ENCODE data around the gene TXNDC2.
"Not testable (repeated sequence)": the region's sequence is repeated elsewhere in the genome, so short reads cannot be mapped to it uniquely, and the experiment has no call there.

TXNDC2 gene

DNA sequence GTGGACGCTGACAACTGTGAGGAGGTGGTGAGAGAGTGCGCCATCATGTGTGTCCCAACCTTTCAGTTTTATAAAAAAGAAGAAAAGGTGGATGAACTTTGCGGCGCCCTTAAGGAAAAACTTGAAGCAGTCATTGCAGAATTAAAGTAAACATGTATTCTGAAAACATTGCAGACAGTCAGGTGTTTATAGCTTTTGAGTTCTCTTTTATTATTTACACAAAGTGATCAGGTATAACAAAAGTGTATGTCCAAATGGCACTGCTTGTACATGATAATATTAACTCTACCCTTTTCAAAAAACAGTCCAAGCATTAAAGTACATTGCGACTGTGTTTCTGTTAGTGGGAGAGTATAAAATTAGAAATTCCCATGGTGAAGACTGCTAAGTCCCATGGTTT lies 2.2 kb downstream of the TXNDC2 start:
- no peak for DNase-seq

DNA sequence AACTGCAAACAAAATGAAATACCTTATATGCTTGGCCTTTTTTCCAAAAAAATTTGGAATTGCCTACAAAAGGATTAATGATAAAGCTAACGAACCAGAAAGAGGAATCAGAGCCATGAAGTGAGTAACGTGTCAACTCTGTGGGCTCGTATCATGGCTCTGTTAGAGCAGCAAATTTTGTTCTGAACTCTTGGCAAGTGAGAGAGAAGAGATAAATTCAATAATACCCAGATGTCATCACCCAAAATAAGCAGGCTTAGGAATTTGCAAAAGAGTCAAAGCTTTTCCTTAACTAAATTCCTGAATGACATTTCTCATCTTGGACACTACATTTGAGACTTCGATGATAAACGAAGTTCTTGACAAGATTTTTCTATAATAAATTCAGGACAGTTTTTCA lies 4.4 kb downstream of the TXNDC2 start:
- no peak for DNase-seq

DNA sequence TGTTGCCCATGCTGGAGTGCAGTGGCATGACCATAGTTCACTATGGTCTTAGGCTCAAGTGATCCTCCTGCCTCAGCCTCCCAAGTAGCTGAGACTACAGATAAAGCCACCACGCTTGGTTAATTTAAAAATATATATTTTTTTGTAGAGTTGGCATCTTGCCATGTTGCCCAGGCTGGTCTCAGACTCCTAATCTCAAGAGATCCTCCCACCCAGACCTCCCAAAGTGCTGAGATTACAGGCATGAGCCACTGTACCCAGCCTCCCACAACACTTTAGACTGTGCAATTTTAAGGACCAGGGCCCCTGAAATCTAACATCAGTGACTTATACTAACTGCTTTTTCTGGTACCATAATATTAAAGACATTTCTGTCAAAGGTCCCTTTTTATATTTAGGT lies 5.2 kb downstream of the TXNDC2 start:
- DNase-seq, result no peak

DNA sequence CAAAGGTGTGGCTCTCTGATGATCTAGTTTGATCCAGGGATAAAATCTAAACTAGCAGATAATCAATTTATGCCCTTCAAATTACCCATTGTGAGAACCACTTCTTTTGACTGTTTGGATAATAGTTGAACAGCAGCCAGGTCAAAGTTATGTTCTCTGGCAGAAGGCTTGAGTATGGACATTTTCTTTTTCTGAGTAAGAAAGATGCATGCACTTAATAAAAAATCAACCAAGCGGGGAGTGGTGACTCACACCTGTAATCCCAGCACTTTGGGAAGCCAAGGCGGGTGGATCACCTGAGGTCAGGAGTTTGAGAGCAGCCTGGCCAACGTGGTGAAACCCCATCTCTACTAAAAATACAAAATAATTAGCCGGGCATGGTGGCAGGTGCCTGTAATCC lies 5.7 kb downstream of the TXNDC2 start:
- DNase-seq, result not testable (repeated sequence)

DNA sequence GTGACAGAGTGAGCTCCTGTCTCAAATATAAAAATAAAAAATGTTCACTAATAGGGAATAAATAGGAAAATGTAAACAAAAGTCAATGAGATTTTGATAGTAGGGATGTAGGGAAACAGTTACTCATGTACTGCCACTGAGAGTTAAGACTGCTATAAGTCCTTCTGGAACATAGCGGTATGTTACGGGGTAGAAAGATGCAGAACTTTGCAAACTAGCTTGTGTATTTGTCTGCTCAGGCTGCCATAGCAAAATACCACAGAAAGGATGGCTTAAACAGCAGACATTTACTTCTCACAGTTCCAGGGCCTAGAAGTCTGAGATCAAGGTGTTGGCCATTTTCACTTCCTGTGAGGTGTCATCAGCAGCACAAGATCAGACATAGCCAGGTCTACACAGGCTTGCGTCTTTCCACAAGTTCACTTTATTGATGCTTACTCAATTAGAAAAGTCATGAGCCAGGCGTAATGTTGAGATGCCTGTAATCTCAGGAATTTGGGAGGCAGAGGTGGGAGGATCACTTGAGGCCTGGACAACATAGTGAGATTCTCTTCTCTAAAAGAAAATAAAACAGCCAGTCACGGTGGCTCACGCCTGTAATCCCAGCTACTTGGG lies 8.8 kb downstream of the TXNDC2 start:
- DNase-seq, result no peak

DNA sequence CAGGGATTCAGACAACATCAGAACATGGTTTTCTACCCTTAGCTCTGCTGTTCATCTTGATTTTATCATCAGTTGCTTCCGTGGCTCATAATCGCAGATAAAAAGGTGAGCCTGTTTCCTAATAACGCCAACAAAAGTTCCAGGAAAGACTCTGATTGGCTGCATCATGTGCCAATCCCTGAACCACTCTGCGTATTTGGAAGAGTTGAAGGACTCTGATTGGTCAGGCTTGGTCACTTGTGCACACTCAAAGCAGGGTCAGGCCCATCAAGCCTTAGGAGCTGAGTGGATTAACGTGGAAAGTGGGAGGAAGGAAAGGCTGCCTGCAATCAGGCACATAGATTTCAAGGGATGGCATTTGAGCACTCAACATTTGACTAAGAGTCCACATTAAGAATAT lies 11.4 kb downstream of the TXNDC2 start:
- DNase-seq, result no peak

DNA sequence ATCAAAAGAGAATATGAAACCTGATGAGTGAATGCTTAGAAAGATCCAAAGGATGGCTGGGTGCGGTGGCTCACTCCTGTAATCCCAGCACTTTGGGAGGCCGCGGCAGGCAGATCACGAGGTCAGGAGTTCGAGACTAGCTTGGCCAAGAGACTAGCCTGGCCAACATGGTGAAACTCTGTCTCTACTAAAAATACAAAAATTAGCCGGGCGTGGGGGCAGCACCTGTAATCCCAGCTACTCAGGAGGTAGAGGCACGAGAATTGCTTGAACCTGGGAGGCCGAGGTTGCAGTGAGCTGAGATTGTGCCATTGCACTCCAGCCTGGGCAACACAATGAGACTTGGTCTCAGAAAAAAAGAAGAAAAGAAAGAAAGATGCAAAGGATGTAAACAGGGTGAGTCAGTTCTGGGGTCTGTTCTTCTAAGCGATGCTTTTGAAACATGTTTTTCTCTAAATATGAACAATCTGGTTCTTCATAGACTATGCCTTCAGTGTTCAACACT lies 12.1 kb downstream of the TXNDC2 start:
- DNase-seq, result not testable (repeated sequence)

DNA sequence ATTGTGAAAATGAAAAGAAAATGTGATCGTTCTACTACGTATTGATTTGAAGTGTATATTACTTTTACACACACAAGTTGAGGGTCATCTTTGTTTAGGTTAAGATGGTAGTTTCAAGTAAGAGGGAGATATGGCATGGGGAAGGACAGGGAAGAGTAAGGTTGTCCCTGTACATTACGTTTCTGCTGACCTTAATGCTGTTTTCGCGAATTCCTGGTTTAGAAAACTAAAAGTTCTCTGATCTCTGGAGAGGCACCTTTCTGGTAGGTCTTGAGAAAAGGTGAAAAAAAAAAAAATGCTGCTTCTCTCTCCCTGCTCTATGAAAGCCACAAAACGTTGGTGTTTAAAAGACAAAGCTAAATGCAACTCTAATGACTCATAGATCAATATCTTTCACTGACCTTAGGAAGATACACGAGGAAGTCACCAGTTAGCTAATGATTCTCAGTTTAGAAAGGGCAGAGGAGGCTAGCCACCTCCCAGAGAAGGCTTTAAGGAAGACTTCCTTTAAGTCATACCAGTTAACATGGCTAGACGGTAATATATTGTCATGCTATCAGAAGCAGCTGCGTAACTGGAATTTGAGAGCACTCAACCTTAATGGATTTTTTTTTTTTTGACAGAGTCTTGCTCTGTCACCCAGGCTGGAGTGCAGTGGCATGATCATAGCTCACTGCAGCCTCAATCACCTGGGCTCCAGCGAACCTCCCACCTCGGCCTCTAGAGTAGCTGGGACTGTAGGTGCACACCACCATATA lies 13.2 kb downstream of the TXNDC2 start:
- peak; percentile 8 for DNase-seq

DNA sequence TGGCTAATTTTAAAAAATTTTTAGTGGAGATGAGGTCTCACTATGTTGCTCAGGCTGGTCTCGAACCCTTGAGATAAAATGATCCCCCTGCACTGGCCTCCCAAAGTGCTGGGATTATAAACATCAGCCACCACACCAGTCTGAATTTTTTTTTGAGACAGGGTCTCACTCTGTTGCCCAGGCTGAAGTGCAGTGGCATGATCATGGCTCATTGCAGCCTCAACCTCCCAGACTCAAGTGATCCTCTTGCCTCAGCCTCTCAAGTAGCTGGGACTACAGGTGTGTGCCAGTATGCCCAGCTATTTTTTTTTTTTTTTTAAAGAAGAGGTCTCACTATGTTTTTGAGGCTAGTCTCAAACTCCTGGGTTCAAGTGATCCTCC lies 13.8 kb downstream of the TXNDC2 start:
- not testable (repeated sequence) for DNase-seq

DNA sequence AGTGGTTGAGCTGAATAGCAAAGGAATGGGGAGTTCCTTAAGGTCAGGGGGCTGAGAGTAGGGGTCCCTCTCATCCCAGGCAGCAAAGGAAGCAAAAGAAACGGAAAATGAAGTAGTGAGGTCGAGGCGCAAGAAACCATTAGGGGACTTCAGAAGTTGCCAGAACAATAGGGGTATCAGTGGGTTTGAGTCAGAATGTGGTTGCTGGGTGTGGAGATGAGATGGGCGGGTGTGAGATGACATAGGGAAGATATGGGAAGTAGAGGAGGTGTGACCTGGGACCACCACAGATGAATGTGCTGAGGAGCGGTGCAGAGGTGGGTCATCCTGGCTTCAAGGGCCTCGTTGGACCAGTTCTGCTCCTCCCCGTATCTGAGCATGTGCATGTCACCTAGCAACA lies 14.9 kb downstream of the TXNDC2 start:
- no peak for DNase-seq

DNA sequence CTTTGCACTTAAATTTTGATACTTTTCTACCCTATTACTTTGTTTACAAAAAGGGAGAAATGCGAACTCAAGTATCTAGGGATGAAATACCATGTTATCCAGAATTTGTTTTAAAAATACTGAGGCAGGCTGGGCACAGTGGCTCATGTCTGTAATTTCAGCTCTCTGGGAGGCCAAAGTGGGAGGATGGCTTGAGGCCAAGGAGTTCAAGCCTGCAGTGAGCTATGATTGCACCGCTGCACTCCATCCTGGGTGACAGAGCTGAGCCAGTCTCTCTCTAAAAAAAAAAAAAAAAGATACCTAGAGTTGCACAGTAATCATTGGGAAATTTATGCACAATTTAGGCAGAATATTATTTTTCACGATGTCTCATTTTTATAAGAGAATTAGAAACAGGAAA lies 15.6 kb downstream of the TXNDC2 start:
- DNase-seq, result no peak

DNA sequence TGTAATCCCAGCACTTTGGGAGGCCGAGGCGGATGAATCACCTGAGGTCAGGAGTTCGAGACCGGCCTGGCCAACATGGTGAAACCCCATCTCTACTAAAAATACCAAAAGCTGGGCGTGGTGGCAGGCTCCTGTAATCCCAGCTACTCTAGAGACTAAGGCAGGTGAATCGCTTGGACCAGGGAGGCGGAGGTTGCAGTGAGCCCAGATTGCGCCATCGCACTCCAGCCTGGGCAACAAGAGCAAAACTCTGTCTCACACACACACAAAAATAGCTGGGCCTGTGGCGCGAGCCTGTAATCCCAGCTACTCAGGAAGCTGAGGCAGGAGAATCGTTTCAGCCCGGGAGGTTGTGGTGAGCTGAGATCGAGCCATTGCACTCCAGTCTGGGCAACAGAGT lies 16.5 kb downstream of the TXNDC2 start:
- not testable (repeated sequence) for DNase-seq

DNA sequence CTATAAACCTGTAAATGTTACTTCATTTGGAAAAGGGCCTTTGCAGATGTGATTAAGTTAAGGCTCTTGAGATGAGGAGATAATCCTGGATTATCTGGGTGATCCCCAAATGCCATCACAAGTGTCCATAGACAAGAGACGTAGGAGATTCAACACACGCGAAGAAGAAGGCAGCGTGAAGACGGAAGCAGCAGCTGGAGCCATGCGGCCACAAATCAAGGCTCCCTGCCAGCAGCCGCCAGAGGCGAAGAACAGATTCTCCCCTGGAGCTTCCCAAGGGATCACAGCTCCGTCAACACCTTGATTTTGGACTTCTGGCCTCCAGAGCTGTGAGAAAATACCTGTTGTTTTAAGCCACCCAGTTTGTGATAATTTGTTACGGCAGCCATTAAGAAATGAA lies 17.1 kb downstream of the TXNDC2 start:
- no peak for DNase-seq

DNA sequence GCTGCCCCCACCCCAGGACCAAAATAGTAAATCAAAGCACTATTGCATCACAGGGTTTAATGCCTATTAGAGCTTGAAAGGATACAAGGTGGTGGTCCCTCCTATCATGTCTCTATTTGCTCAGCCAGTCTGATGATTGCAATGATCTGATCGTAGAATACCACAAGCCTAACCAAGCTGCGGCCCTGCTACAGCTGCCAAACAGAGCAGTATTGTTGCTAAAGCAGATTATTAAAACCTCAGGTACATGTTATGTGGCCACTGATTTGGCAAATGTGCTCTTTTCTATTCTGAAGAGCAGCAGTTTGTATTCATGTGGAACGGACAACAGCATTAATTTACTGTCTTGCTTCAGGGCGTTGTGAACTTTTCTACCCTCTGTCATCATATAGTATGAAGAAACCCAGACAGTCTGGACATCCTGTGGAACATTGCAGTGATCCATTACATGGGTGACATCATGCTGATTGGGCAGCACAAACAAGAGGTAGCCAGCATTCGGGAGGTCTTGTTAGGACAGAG lies 19.7 kb downstream of the TXNDC2 start:
- DNase-seq, result no peak

DNA sequence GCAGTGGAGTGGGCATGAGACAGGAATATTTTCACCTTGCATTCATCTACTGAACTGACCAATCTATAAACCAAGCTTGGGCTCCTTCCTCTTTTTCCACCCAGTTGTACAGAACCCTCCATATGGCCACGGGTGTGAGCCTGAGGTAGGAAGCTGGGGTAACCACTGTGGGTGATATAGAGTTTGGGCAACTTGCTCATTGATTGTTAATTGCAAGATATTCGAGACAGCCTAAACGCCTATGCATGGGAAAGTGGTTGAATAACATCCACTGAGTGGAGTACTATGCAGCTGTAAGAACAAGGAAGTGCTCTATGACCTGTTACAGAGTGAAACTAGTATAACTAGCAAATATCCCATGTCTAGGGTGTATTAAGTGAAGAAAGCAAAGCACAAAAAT lies 20.7 kb downstream of the TXNDC2 start:
- no peak for DNase-seq

DNA sequence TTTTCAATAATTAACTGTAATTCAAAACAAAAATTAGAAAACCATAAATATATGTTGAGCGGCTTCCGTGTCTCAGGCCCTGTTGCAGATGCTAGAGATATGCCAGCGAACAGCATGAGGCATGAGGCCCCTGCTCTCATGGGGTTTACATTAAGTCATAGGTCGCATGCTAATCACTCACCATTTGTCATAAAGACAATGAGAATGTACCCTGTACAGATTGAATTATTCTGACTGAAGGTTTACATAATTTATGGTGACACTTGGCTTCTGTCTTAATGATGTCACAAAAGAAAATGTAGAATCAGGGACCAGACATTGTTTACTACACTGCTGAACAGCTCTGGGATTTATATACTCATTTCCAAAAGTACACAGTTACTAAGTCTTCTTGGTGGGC lies 22.1 kb downstream of the TXNDC2 start:
- no peak for DNase-seq

DNA sequence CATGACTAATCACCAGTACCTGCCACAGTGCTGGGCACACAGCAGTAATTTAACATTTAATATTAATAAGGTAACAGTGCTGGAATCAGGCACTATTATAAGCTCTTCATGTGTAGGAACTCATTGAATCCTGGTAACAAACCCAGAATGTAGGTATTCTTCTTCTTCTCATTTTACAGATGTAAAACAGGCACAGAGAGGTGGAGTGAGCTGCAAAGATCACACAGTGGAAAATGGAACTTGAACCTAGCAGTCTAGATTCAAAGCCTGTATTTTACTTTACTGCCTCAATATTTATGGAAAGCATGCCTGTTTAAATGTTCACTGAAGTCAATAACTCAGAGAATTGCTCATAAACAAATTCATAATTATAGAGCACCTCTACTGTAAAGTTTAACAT lies 24.3 kb downstream of the TXNDC2 start:
- DNase-seq, result no peak

DNA sequence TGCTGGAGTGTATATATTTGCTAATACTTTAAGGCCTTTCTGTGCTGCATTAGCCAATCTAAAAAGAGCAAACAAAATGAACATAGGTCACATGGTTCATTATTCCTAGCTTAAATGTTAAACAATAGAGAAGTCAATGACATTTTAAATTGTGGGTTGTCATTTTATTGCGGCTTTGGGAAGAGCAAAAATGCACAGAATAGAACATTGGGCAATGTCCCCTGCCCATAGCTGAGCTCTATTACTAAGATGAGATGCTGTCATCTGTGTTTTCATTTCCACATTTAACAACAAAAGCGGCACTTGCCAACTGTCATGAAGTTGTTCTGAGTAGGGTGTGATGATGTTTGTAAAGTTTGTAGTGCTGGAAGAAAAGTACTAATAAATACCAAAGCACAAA lies 24.9 kb downstream of the TXNDC2 start:
- no peak for DNase-seq

DNA sequence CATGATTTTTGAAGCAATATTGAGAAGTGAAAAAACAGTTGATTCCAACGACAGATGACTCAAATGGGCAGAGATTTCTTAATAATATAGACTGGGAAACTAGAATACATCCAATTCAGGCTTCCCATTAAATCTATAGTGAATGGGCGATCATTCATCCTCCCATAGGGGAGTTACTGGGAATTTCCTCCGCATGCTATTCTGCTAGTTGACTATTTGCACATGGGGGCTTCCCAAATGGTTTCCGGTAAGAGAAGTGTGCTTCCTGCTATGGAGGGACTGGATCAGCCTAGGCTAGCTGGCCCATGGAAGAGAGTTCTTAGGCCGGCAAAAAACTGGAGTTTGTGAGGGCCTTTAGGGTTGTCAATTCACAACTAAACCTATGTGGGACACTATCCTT lies 25.5 kb downstream of the TXNDC2 start:
- DNase-seq, result no peak

DNA sequence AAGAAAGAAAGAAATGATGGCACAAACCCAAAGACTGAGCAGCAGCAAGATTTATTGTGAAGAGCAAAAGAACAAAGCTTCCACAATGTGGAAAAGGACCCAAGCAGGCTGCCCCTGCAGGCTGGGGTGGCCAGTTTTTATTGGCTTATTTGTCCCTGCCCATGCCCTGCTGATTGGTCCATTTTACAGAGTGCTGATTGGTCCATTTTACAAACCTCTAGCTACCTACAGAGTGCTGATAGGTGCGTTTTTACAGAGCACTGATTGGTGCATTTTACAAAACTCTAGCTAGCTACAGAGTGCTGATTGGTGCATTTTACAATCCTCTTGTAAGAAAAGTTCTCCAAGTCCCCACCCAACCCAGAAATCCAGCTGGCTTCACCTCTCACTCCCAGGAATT lies 26.5 kb downstream of the TXNDC2 start:
- not testable (repeated sequence) for DNase-seq

DNA sequence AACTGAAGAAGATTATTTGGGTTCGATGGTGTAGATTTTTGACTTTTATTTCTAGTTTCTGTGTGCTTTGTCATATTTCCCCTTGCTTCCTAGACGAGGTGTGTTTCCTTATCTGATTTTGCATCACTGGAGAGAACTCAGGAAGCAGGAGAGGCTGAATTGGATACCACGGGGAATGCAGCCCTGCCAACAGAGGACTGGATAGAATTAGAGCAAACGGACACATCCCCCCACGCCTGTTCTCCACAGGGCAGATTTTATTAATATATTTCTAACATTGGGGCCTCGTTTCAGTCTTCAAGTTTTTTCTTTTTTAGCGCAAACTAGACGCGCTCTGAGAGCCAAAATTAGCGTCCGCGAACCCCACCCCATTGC lies 27.4 kb downstream of the TXNDC2 start:
- no peak for DNase-seq

DNA sequence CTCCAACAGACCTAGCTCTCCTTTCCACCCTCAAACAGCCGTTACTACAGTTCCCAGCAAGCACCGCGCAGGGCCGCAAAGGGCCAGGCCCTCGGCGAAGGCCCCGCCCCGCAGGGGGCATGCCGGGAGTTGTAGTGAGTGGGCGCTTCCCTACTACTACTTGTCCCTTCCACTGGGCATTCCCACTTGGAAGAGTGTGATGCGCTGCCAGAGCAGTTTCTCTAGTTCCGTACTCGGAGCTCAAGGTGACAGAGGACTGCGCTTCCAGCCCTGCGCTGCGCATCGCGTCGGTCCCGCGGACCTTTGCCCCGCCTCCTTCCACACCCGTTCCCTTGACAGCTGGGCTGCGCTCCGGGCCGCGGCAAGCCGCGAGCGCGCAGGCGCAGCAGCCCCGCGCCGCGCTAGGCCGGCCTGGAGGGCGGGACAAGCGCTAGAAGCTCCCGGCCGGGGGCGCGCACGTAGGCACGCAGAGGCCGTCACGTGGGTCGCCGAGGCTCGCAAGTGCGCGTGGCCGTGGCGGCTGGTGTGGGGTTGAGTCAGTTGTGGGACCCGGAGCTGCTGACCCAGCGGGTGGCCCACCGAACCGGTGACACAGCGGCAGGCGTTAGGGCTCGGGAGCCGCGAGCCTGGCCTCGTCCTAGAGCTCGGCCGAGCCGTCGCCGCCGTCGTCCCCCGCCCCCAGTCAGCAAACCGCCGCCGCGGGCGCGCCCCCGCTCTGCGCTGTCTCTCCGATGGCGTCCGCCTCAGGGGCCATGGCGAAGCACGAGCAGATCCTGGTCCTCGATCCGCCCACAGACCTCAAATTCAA lies 28.0 kb downstream of the TXNDC2 start, which contains the start of gene VAPA:
TSS of gene VAPA (plus strand) at position 491 of the 808 bp plus-strand sequence. CDS start at position 732, 241 bp downstream.
- DNase-seq, result peak; percentile 65

DNA sequence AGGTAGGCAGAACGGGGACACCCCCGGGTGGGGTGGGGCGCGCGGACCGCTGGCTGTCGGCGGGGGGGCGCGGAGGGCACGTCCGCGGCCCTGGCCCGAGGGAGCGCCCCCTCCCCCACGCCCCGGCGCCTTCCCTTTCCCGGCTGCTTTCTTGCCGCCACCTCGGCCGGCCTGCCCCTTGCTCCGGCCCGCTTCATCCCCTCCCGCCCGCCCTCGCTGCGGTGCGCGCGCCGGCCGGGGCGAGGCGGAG lies 28.5 kb downstream of the TXNDC2 start:
- DNase-seq, result no peak

Measured in NCI-H187 treated with DMSO at 0.1 percent for 48 hours (cell line).